EL (cell line): ENCODE measurements around the gene FAM163B.
"Not testable (repeated sequence)": the region's sequence is repeated elsewhere in the genome, so short reads cannot be mapped to it uniquely, and the experiment has no call there.

Experiments
- DNase-seq: peaks from one replicate; pipeline ENCODE4 v3.0.0-alpha.2; 2016

Gene FAM163B

DNA sequence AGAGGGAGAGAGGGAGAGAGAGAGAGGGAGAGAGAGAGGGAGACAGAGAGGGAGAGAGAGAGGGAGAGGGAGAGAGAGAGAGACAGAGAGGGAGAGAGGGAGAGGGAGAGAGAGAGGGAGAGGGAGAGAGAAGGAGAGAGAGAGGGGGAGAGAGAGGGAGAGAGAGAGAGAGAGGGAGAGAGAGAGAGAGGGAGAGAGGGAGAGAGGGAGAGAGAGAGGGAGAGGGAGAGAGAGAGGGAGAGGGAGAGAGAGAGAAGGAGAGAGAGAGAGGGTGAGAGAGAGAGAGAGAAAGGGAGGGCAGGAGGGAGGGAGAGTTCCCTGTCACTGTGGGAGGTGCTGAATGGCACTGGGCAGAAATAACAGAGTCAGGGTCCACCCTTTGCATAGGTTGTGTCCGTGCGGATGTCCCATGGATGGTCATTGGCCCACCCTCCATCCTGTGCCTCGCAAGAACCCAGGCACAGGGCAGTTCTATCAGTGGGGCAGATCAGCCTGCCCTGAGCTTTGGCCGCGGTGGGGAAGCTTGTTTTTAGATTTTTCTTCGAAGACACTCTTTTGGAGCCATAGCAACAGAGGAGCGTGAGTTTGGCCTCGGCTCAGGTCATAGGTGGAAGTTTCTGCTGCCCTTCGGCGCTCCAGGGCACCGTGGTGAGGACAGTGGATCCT is 44.6 kb downstream of the FAM163B start:
- DNase-seq, result no peak

DNA sequence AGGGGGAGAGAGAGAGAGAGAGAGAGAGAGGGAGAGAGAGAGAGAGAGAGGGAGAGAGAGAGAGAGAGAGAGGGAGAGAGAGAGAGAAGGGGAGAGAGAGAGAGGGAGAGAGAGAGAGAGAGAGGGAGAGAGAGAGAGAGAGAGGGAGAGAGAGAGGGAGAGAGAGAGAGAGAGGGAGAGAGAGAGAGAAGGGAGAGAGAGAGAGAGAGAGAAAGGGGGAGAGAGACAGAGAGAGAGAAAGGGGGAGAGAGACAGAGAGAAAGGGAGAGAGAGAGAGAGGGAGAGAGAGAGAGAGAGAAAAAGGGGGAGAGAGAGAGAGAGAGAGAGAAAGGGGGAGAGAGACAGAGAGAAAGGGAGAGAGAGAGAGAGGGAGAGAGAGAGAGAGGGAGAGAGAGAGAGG is 45.4 kb downstream of the FAM163B start:
- DNase-seq, result not testable (repeated sequence)

DNA sequence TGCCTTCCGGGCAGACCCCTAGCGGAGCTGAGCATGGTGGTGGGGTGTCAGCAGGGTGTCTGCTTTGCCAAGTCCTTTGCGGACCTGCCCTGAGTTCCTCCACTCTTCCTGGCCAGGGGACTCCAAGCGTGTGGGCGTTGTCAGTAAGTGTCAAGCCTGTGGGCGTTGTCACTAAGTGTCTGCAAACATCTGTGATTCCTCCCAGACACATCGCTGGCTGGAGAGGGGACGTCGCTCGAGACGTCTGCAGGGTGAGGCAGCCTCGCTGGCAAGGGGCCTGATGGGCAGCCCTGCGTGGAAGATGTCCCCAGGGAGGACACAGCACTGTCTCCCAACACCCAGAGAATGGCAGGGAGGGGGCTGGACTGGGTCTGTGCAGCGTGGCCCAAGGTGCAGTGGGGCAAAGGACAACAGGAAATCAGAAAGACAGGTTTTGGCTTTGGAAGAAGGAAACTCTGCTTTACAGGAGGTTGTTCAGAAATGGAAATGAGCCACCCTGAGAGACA is 45.8 kb downstream of the FAM163B start:
- DNase-seq, result no peak

DNA sequence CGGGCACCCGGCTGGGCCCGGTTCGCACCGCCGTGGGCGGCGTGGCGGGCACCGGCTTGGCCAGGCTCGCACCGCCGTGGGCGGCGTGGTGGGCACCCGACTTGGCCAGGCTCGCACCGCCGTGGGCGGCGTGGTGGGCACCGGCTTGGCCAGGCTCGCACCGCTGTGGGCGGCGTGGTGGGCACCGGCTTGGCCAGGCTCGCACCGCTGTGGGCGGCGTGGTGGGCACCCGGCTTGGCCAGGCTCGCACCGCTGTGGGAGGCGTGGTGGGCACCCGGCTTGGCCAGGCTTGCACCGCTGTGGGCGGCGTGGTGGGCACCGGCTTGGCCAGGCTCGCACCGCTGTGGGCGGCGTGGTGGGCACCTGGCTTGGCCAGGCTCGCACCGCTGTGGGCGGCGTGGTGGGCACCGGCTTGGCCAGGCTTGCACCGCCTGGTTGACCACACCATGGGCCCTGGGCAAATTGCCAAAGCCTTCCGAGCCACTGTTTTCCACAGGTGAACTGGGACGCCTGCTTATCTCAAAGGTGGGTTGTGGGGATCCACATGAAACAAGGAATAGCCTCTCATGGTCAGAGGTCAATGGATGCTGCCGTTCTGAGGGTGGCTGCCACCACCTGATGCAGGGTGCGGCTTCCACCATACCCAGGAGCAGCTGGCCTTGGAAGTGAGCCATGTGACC is 46.4 kb downstream of the FAM163B start:
- DNase-seq, result no peak

DNA sequence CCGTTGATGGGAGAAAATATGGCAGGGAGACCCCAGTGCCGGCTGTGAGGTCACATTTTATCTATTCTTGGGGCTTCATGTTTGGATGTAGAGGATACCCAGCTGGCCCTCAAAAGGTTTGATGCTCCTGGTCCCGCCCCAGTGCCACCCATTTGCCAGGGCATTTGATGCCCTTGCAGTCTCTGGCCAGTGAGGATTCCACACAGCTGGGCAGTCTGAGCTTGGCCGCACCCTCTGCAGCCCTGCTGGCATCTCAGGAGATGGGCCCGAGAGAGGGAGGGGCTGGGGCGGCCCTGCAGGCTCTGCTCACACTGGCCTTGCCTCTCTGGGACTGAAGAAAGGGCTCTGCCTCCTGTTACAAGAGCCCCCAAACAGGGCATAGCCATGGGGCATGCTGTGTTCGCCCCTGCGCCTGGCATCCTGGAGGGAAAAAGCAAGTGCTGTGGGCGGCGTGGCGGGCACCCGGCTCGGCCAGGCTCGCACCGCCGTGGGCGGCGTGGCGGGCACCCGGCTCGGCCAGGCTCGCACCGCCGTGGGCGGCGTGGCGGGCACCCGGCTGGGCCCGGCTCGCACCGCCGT is 47.1 kb downstream of the FAM163B start:
- DNase-seq, result no peak

DNA sequence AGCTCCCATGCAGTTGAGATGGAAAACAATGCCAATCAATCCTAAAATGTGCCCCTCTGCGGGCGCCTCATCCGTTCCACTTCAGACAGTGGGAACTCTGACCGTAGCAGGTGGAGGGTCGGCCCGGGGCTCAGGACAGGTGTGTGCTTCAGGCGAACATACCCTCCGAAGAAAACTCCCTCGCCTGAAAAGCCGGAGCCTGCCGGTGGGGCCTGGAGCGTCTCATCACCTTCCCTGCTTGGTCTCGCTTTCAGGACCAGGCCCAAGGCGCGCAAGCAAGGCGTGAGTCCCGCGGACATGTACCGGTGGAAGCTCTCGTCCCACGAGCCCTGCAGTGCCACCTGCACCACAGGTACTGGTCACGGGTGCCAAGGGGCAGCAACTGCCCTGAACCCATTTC is 48.2 kb downstream of the FAM163B start:
- no peak for DNase-seq

DNA sequence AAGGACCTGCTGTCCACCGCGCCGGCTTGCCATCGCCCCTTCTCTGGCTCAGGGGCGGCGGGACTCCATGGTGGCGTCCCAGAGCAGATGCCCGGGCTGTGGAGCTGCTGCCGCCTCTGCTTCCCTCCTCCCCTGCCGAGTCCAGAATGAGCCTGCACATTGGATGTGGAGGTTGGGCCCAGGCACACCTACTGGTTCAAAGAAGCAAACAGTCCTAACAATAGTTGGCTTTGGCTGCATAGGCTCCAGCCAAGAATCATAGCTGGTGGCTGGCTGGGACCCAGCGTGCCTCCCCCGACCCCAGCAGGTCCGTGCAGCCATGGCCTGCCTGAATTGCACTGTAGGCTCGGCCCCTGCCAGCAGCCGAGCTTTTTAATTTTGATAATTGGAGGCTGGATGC is 48.9 kb downstream of the FAM163B start:
- DNase-seq, result no peak

DNA sequence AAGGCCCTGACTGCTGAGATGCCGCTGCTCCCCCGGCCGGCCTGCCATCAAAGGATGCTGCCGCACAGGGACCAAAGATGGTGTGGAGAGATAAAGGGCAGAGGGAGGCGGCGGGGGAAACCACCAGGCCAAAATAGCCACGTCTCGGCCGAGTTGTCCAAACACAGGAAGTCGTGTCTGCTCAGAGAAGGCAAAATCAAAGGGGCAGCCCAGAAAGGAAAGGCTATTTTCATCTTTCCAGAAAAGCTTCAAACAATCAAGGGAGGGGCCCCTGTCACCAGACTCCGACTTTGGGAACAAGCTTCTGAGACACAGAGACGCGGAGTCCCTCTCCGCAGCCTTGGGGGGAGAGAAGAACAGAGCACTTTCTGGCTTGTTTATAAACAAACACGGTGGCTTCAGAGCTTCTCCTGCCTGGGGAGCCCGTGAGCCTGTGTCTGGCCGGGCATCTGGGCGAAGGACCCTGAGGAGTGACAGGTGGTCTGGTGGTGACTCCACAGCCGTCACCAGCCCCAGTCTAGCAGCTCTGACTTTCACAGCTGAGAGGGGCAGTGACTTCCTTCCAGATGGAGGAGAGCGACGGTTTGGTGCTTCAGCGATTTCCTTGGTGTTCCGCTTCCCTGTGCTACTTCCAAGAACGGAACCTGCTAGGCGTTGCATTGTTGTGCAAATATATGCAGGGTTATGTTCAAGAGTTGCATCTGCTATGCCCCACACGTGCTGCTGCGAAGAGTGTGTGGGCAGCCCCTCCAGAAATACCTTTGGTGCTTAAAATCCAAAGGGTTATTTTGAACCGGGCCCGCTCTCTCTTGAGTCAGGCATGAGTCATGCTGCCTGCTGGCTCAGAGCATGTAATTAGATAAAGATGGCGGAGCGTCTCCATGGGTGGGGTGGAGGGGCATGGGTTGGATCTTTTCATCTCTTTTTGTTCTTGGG is 50.7 kb downstream of the FAM163B start:
- peak; percentile 90 for DNase-seq

DNA sequence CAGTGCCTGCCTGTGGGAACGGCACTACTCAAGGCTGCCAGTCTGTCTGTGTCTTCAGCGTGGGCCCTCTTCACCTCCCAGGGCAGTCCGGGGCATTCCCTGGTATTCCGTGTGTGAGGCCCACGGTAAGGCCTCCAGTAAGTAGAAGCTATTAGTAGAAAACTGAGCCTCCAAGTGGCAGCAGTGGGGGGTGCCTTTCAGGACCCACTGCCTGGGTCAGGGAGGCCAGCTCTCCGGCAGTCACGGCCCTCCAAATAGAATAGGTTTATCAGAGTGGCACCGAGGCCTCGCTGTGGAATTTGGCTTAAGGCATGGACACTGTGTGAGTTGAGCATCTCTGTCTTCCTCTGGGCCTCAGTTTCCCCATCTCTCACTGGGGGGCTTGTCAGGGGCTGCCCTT is 51.6 kb downstream of the FAM163B start:
- DNase-seq, result no peak

DNA sequence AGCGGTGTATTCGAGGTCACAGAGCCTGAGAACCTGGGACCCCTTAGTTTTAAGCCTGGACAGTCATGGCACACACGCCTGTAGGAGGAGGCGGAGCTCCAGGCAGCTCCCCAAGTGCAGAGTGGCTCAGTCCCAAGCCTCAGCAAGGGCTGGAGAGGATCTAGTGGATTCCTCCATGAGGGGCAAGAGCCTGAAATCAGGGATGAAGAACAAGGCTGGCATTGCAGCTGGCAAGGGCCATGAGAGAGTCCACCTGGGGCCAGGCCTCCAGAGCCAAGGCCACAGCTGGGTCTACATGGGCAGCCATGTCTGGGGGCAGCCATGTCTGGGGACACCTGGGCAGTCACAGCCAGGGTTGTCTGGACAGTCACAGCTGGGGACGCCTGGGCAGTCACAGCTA is 52.8 kb downstream of the FAM163B start:
- no peak for DNase-seq

DNA sequence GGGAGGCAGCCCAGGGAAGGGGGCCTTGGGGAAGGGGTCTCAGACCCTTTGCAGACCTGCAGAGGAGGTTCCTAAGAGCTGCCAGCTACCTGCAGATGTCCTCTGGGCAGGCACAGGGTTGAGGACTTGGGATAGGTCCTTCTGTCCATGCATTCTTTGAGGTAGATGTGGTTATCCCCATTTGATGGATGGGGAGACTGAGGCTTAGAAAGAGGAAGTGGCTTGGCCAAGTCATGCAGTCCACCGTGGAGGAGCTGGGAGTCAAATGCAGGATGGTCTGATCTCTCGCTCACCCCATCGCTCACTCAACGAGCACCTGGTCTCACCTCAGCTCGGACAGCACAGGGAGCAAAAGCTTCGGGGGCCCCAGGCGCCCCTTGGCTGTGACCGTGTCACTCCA is 54.5 kb downstream of the FAM163B start:
- DNase-seq, result no peak

DNA sequence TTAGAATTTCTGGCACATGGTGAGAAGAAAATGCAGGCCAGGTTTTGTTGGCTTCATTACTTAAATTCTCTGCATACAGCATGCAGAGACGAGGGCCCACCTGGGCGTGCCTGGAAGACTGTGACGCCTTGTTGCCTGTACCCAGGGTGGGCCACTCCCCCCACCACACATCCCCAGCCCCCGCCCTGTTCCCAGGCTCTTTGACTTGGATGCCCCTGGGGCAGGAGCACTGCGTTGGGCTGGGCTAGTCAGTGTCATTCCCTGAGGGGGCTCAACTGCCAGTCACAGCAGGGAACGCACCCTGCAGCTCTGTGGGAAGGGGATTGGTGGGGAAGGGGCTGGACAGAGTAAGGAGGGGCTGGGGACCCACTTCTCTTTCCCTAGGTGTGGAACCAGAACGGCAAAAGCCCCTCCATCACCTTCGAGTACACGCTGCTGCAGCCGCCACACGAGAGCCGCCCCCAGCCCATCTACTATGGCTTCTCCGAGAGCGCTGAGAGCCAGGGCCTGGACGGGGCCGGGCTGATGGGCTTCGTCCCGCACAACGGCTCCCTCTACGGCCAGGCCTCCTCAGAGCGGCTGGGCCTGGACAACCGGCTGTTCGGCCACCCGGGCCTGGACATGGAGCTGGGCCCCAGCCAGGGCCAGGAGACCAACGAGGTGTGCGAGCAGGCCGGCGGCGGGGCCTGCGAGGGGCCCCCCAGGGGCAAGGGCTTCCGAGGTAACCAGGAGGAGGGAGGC is 55.0 kb downstream of the FAM163B start:
- no peak for DNase-seq

DNA sequence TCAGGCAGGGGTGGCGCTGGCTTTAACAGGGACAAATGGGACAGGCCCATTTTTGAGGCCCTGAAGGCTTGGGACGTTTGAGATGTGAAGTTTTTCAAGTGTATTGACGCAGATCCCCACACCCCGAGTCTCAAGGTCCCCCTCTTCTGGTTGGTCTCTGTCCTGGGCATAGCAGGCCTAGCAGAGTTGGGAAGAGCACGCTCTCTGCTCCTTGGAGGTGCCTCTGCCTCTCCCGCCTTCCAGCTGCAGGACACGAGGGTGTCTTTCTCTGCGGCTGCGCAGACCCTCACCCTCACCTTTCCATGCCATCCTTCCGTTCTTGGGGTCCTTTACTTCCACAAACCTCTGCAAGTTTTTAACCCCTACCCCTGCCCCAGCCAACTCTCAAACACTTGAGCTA is 56.1 kb downstream of the FAM163B start:
- no peak for DNase-seq

DNA sequence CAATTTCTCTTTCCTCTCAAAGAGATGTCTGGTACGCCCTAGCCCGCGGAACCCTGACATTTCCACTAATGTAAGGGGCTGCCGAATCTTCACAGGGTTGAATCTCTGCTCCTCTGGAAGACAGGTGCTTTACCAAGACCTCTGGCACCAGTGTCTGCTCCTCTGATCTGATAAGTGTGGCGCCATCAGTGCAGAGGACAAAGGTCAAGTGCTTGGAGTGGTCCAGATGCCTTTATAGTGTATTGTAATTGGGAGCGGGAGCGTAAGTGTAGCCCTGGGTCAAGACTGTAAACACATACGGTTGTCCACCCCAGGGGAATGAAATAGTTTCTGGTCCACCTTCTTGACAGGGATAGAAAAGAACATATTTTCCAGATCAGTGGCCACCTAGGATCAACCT is 57.0 kb downstream of the FAM163B start:
- DNase-seq, result no peak

DNA sequence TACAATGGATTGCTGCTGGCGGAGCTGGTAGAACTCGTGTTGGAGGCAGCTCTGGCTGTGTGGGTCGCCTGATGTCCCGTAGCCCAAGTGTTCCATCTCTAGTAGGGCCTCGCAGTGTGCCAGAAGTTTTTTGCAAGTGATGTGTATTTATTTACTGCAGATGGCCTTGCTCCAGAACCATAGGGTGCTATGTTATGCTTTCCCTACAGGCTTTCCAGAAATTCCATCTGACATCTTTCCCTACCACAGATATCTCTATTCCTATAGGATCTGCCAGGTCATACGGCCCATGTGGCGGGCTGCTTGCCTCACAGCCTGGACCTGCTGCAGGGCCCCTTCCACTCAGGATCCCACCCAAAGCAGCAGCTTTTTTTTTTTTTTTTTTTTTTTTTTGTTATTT is 57.7 kb downstream of the FAM163B start:
- no peak for DNase-seq

DNA sequence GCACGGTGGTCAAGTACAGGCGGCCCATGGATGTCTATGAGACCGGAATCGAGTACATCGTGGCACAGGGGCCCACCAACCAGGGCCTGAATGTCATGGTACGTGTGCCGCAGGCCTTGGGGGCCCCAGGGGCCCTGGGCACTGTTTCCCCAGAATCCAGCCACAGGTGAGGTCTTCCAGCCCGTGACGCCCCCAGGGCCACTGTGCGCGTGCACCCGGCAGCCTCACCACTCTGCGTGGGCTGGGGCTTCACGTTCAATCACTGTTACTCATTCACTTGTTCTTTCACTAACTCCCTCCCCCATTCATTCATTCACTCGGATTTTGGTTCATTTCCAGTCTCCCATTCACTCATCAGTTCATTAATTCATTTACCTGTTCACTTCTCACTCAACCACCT is 62.1 kb downstream of the FAM163B start:
- no peak for DNase-seq

DNA sequence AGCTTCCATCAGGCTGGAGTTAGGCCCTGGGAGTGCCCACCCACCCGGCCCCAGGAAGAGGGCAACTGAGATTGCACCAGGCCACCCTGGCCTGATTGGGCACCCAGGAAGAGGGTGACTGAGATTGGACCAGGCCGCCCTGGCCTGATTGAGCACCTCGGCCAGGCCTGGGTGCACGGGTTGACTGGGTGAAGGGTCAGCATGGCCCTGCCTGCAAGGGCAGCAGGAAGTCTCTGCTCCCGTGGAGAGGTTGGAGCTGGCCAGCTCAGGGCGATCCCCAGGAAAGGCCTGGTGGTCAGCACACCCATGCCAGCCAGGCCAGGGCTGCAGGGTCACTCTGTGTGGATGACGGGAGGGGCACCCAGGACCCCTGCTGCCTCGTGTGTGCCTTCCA is 62.9 kb downstream of the FAM163B start:
- no peak for DNase-seq

DNA sequence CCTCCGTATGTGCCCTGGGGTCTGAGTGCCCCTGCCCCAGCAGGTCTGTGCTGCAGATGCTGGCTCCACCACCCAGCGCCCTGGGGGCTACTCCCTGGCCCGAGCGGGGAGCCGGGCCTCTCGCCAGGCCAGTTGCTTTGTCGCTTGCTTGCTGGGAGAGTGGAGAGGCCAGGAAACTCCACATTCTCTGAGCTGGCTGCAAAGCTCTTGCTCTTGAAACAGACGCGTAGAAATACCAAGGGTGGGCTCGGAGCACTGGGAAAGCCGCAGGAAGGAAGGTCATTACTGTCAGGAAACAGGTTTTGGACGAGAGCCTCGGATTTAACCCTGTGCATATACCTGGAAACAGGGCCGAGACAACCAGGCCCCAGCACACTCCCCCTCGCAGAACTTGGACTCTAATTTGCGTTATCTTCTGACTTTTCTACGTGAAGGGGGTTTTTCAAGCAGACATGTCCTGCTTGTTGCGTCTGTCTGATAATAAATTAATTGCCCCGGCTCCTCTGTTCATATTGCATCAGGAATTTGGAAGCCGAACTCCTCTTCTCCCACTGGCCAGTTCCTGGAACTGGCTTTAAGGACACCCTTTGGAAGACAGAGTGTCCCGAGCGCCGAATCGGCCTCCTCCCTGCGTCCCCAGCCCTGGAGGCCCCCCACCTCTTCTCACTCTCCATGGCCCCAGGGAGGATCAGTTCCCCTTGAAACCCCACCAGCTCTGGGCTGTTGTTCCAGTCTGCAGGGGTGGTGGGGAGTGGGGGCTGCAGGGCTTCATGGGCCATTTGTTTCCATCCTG is 63.5 kb downstream of the FAM163B start:
- no peak for DNase-seq

DNA sequence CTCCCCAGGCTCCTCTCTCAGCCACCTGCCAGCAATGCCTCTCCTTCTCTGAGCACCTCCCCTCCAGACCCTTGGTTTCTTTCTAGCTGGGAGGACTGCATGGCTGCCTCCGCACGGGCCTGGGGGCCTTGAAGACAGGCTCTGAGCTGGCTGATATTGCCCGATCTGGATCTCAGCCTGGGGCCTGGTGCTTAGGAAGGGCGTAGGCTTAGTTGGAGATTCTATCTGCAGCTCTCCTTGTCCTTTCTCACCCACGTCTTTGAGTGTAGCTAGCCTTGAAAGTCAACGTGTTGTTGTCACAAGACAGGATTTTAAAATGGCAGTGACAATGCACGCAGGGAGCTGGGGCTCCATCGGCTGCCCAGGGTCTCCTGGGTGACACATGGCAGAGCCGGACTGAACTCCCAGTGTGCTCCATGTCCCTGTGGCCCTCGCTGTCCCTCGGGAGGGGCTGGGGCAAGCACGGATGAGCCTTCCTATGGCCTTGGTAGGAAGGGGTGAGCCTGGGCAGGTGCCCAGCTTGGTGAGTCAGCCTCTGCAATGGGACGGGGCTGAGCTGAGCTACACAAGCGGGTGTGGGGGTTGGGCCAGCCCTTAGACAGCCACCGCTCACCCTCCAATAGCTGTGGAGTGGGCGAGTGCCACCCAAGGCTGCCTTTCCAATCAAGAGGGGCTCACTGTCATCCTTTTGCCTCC is 65.3 kb downstream of the FAM163B start:
- DNase-seq, result no peak

DNA sequence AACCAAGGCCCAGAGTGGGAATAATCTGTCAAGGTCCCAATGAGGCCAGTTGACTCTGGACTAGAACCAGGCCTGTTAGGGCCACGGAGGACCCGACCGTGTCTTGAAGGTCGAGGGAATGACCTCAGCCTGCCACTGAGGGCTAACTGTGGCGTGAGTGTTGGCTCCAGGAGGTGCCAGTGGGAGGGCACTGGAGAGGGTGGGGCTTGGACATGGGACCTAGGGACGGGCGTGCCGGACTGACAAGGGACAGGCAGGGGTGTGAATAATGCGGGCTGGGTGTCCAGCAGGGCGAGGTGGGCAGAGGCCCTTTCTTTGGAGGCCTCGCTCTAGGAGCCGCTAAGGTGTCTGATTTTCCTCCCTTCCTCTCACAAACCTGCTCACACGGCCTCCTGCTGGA is 67.2 kb downstream of the FAM163B start:
- DNase-seq, result no peak

DNA sequence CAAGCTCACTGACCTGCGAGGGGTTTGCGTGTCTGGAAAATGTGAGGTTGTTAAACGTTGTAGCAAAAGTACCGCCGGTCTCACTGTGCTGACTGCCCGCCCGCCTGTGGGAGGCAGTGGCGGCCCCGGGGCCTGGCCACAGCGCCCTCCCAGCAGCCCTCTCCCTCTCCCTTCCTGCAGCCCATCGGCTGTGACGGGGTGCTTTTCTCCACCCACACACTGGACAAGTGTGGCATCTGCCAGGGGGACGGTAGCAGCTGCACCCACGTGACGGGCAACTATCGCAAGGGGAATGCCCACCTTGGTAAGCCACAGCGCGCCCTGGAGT is 68.5 kb downstream of the FAM163B start:
- DNase-seq, result no peak
